Sigmoid colon (tissue), 4 donors: ENCODE data around the gene PPFIA2.

Source experiments
- CTCF ChIP-seq, 4 experiments: fragments of 450-650 bp in 3 of 4; fragments of 200-600 bp in 1 of 4; IDR thresholded peaks; one replicate each; pipeline ENCODE4 v1.5.1; 2016 to 2019; ENCODE audit warnings: antibody characterized with exemption in 4 of 4, mild to moderate bottlenecking in 3 of 4, moderate library complexity in 2 of 4
- EP300 ChIP-seq, 4 donors: sonication (generic); formaldehyde crosslinking; IDR thresholded peaks; one replicate each; pipeline ENCODE4 v1.6.1; 2017; ENCODE audit warnings: antibody characterized with exemption in 4 of 4
- POLR2A ChIP-seq, 2 donors: fragments of 450-650 bp; IDR thresholded peaks; one replicate each; pipeline ENCODE4 v1.6.1; 2016; ENCODE audit warnings: antibody characterized with exemption in 2 of 2, mild to moderate bottlenecking in 2 of 2, moderate library complexity in 2 of 2
- POLR2AphosphoS5 ChIP-seq, 4 donors: sonication (generic); formaldehyde crosslinking; IDR thresholded peaks; one replicate each; pipeline ENCODE4 v1.6.1; 2017; ENCODE audit warnings: antibody characterized with exemption in 4 of 4

DNA sequence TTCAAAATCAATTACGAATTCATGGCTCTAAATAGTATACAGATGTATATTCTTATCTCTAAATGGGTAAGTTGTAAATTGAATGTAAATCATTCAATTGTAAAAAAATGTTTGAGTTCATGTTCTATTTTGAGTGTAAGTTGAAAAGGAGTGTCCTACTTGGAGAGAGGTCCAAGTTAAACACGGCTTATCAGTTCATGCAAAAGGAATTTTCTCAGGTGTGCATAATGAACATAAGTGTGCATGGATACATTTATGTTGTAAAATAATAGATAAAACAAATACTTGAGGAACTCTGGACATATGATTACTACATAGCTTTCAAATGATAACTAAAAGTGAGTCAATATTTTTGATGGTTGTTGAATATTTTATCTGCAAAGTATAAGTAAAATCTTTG lies 79.5 kb downstream of the PPFIA2 start:
- TF ChIP-seq CTCF (IDR thresholded peaks at IDR 0.05), result no peak
- TF ChIP-seq POLR2AphosphoS5 (IDR thresholded peaks at IDR 0.05), result no peak
- TF ChIP-seq POLR2A (IDR thresholded peaks at IDR 0.05), result no peak
- TF ChIP-seq EP300 (IDR thresholded peaks at IDR 0.05), result no peak
